K562 (cell line): Measurements from ENCODE around the gene DNASE1L2. TPM values are rescaled to one million over a fixed set of nuclear protein-coding genes. Genes with fewer than 3 reads are reported as not detected.

Experiments used
- ARID3A ChIP-seq: IDR thresholded peaks from 2 replicates; pipeline ENCODE4 v1.6.1; 2012; ENCODE audit warnings: low read depth, low read length, improper control_type of control experiment, borderline replicate concordance
- ID3 ChIP-seq, 2 experiments: fragments of 250-450 bp in 1 of 2; fragments of 450-650 bp in 1 of 2; sonication (Bioruptor Pico) in 1 of 2; IDR thresholded peaks; 2 replicates each; pipeline versions ENCODE4 v1.6.1 to v1.8.0; 2016 to 2021; ENCODE audit warnings: mild to moderate bottlenecking in 2 of 2, moderate library complexity in 2 of 2, missing compliant biosample characterization in 1 of 2, missing genetic modification characterization in 1 of 2
- THAP12 ChIP-seq: fragments of 250-450 bp; sonication (Bioruptor Pico); IDR thresholded peaks from 2 replicates; pipeline ENCODE4 v1.9.0; 2021; ENCODE audit warnings: mild to moderate bottlenecking, inconsistent platforms
- polyA plus RNA-seq, 8 experiments: library from polyadenylated mRNA; depleted of rRNA in 4 of 8; stranded (reverse) in 5 of 8; unstranded in 3 of 8; fragments of >200 nt; fragmentation: Nextera tagmentation in 2 of 8; fragmentation: Illumina TruSeq in 1 of 8; extraction: Ambion mirVana in 2 of 8; extraction: Trizol in 1 of 8; gene quantifications; 2 replicates each; pipeline versions ENCODE4 v1.2.1 to v1.2.3, GENCODE V29; 2011 to 2014; ENCODE audit warnings: inconsistent platforms in 1 of 8, missing spikeins in 1 of 8
- total RNA-seq, 7 experiments: library from RNA; depleted of rRNA in 6 of 7; stranded (reverse); fragments of >200 nt in 6 of 7; fragmentation: Illumina TruSeq in 2 of 7; extraction: Trizol in 2 of 7; gene quantifications; 2 replicates each; pipeline versions ENCODE4 v1.2.1 to v1.2.3, GENCODE V29; 2011 to 2021; ENCODE audit warnings: low replicate concordance in 1 of 7

The DNASE1L2 gene
- total and polyA plus RNA-seq, 9 of the 15 experiments (the other 6 are each of a cell fraction or from before 2014, with no cell fraction given) = 0.08 to 2.7 (median 1.7) TPM; not detected in 1

- TF ChIP-seq ARID3A (no peak), THAP12 (CRISPR knock-in tag) (no peak), ID3 (CRISPR knock-in tag; IDR thresholded peaks at IDR 0.05) (no peak), ID3 (tag; IDR thresholded peaks at IDR 0.05) (no peak)
Measured at GRCh38 chr16:2226918-2227317, 9.3 kb upstream of the DNASE1L2 start (continued).
